Measurements from ENCODE around the gene CYP2W1. TPM values are rescaled to one million over a fixed set of nuclear protein-coding genes. Genes with fewer than 3 reads are reported as not detected.
A peak's percentile ranks its signal among the peaks of the same experiment; 100 is the strongest.

CYP2W1 gene
- total and polyA plus RNA-seq, 10 of the 15 experiments (the other 5 are each of a cell fraction or from before 2014, with no cell fraction given) = not detected

- peak overlapping the region; percentile 81 for H3K9ac ChIP-seq (ENCODE audit: control insufficient read depth, insufficient read depth, low read length)
- H2AFZ ChIP-seq (ENCODE audit: control insufficient read depth, low read depth, low read length) = no peak overlapping the region
- H3K4me3 ChIP-seq = peak overlapping the region; percentile 84
- no peaks in the 10 kb centered on the region for H3K27me3 ChIP-seq (replicated peaks in 1 of 2; ENCODE audit: control insufficient read depth in 2 of 2, insufficient read depth in 2 of 2, low read length in 1 of 2)
- FAIRE-seq (no peak), ATAC-seq (0 out of 3 replicates have a peak, but pooled peaks have one; percentile 1), DNase-seq (ENCODE audit: low read depth, low spot score) (no peak)
- TF ChIP-seq SMAD1 (IDR thresholded peaks at IDR 0.05; ENCODE audit: low read depth, partially characterized antibody) = no peak
- no peak for TF ChIP-seq RCOR1 (conservative IDR thresholded peaks at IDR 0.05; ENCODE audit: low read depth, low read length)
- no peak for TF ChIP-seq IRF3 (IDR thresholded peaks at IDR 0.05)
- no peak for TF ChIP-seq PML (IDR thresholded peaks at IDR 0.05; ENCODE audit: low read length)
- TF ChIP-seq BHLHE40 (IDR thresholded peaks at IDR 0.05; ENCODE audit: borderline replicate concordance in 1 of 2, low read depth in 2 of 2, low read length in 1 of 2) = peak in 1 of 2 experiments; percentile 8; a peak in 1 of 4 replicates
- TF ChIP-seq SUZ12 (IDR thresholded peaks at IDR 0.05; ENCODE audit: unreplicated experiment) = no peak
- ChIA-PET SMC1A (ENCODE audit: uncharacterized antibody, unreplicated experiment) (interaction anchor here (0.8 to 5.1 kb wide), 8 partner anchors 12 to 44 kb away, joined by 3 to 31 read pairs (median 8); no protein-coding TSS in a partner anchor), CTCF (interaction anchor here (0.7 to 4.8 kb wide), 11 partner anchors 11 to 224 kb away, joined by 3 to 31 read pairs (median 4); partner anchors contain the start of gene COX19), RAD21 (ENCODE audit: unreplicated experiment) (interaction anchor here (1.0 to 5.1 kb wide), 12 partner anchors 11 to 224 kb away, joined by 3 to 35 read pairs (median 4); no protein-coding TSS in a partner anchor), POLR2A (interaction anchor here (1.0 to 3.1 kb wide), 6 partner anchors 13 to 42 kb away, joined by 3 to 17 read pairs (median 6); partner anchors contain the start of gene COX19)
- H3K36me3 ChIP-seq (ENCODE audit: control insufficient read depth in 2 of 2, insufficient read depth in 2 of 2, low read length in 1 of 2) = no peaks in the 10 kb centered on the region; a peak in 2 of 4 replicates
- H3K4me2 ChIP-seq (ENCODE audit: control insufficient read depth, insufficient read depth) = peak overlapping the region; percentile 84
- no TSS peak for BruUV-seq (replicated peaks)
- in situ Hi-C loops (cut with MboI) = no loop called here
- peaks cover 44% of the 10 kb centered on the region for H3K79me2 ChIP-seq (ENCODE audit: control insufficient read depth, insufficient read depth, low read length)
- peak overlapping the region; percentile 69 for H3K27ac ChIP-seq (ENCODE audit: control insufficient read depth, insufficient read depth)
- 87% methylated on average over 20 of the region's 20 CpGs for WGBS (ENCODE audit: insufficient coverage, insufficient replicate concordance, low lambda C conversion rate, missing lambda C conversion rate)
- peaks cover 32% of the 10 kb centered on the region for H3K4me1 ChIP-seq (ENCODE audit: control insufficient read depth, insufficient read depth, low read length)
- intact Hi-C loops (cut with micrococcal nuclease; ENCODE audit: unreplicated experiment) = loop anchor here (5.0 to 10.0 kb wide), 2 partner anchors 168 to 350 kb away; no protein-coding TSS in a partner anchor
- H4K20me1 ChIP-seq (ENCODE audit: control insufficient read depth, insufficient read depth) = no peaks in the 10 kb centered on the region
- no peaks in the 10 kb centered on the region for H3K9me3 ChIP-seq (replicated peaks; ENCODE audit: control insufficient read depth, insufficient read depth, low read length)
Observed at GRCh38 chr7:952548-953441, 30.2 kb upstream of the CYP2W1 start.
